Islet of Langerhans (tissue), 1 donor: Measurements from ENCODE around the gene IRF9.
"Not testable (repeated sequence)": the region's sequence is repeated elsewhere in the genome, so short reads cannot be mapped to it uniquely, and the experiment has no call there.

Experiments used
- FAIRE-seq: peaks from one replicate; lab custom pipeline; 2011; peaks lifted over from hg19 to GRCh38; lab: Jason Lieb, UNC

IRF9 gene

DNA sequence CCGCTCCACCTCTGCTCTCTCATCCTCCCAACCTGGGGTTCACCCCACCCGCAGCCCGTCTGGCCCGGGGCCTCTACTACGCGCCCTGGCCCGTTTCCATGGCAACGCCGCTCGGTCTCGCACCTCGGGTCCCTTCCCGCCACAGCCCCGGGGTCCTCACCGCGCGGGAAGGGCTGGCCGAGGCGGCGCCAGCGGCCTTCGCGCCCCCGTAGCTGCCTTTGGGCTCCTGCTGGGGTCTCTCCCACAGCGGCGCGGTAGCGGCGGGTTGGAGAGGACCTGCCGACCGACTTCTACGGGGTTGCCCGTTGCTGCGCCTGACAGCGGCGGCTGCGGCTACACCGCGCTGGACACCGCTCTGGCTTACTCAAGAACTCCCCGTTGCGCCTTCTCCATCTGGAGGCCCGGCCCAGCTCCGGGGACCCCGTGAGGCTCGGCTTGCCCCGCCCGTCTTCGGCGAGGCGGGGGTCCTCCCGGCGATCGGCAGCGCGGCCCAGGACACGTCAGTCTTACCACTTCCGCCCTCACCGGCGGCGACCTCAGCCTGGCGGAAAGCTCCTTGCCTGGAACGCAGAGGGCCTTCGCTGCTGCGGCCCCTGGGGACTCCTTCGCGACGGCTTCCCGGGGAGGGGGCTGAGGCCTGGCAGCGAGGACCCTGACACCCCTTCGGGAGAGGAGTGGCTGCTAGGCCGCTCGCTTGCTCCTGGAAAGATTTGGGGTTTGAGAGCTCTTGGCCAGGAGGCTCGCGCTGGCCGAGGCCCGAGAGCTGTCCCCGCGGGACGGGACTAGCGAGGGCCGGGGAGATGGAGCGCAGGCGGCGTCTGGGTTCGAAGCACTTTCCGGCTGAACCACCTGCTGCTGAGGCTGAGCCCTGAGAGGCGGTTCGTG is 34.4 kb downstream of the IRF9 start, which contains the start of gene TM9SF1:
Gene TM9SF1 (minus strand): TSS at position 256 of the 885 bp plus-strand sequence. CDS start 422 bp downstream, outside the sequence.
- no peak for FAIRE-seq

DNA sequence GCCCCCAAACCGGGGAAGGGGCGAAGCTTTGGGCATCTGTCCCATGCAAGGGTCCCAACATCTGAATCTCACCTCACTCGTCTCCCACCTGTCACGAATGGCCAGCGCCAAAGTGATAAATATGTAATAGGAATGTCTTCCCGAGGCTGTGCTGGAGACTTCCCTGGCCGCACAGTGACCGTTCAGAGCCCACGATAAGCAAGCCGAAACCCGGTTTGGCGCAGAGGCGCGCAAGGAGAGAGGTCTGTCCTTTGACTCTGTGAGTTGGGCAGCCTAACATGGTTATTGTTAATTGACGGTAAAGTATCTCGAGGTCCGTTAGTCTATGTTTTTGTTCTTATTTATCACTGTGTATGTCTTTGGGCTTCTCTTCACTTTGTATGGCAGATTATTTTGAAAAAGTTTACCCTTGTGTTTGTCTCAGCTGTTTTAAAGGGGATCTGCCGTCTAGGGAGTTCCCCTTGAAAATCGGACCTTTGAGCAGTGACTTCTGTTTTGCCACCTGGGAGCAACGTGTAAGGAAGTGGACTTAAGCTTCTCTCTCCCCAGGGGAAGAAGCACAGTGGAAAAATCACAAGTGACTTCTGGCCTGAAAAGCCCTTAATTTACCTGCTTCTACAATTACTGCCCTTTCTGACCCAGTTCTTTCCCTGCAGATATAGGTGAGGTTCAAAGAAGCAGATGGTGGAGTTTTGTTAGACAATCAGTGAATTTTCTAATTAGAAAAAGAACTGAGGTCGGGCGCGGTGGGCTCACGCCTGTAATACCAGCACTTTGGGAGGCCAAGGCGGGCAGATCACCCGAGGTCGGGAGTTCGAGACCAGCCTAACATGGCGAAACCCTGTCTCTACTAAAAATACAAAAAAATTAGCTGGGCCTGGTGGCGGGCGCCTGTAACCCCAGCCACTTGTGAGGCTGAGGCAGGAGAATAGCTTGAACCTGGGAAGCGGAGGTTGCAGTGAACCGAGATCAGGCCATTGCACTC is 35.3 kb downstream of the IRF9 start:
- FAIRE-seq = no peak

GRCh38 chr14:24197056-24197450 is 36.0 kb downstream of the IRF9 start:
- no peak for FAIRE-seq

- FAIRE-seq = no peak
Measured at GRCh38 chr14:24198814-24199524, 37.9 kb downstream of the IRF9 start.

DNA sequence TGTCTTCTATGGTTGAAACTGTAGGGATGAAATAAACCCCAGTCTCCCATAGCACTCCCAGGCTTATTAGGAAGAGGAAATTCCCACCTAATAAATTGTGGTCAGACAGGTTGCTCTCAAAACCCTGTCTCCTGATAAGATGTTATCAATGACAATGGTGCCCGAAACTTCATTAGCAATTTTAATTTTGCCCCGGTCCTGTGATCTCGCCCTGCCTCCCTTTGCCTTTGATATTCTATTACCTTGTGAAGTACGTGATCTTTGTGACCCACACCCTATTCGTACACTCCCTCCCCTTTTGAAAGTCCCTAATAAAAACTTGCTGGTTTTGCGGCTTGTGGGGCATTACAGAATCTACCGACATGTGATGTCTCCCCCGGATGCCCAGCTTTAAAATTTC is 41.5 kb downstream of the IRF9 start:
- FAIRE-seq = not testable (repeated sequence)

GRCh38 chr14:24203249-24203886 is 42.3 kb downstream of the IRF9 start:
- FAIRE-seq = not testable (repeated sequence)

- FAIRE-seq = no peak
Measured at GRCh38 chr14:24204163-24205146, 43.4 kb downstream of the IRF9 start.

- FAIRE-seq = no peak
Measured at GRCh38 chr14:24206260-24207103, 45.4 kb downstream of the IRF9 start.

DNA sequence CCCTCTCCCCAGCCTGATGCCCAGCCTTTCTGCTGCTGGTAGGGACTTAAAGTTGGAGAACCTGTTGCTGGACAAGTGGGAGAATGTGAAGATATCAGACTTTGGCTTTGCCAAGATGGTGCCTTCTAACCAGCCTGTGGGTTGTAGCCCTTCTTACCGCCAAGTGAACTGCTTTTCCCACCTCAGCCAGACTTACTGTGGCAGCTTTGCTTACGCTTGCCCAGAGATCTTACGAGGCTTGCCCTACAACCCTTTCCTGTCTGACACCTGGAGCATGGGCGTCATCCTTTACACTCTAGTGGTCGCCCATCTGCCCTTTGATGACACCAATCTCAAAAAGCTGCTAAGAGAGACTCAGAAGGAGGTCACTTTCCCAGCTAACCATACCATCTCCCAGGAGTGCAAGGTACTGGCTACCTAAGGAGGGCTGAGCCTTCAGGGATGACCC is 46.1 kb downstream of the IRF9 start:
- FAIRE-seq = no peak

DNA sequence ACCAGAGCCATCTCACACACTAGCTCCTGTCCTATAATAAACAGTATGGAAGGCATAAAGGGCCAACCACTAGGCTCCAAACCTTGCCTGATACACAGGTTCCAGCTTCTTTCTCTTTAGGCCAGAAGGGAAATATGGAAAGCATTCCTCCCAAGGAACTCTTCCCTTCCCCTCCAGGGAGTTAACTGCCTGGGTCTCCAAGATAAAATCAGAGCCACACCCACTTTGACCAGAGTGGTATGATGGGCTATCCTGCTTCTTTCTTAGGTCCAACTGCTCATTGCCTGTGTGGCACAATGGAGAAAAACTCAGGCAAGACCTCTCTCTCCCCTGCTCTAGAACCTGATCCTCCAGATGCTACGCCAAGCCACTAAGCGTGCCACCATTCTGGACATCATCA is 46.6 kb downstream of the IRF9 start:
- FAIRE-seq = no peak

GRCh38 chr14:24211311-24211710 is 50.2 kb downstream of the IRF9 start:
- FAIRE-seq = no peak

- peak; percentile 58 for FAIRE-seq
Measured at GRCh38 chr14:24212924-24213865, 52.1 kb downstream of the IRF9 start, which contains the start of gene CHMP4A. TSS of gene CHMP4A (minus strand) at chr14:24213488. CDS start at chr14:24213439, 49 bp downstream.

- FAIRE-seq = no peak
Measured at GRCh38 chr14:24213866-24214662, 53.0 kb downstream of the IRF9 start.

GRCh38 chr14:24215495-24216344 is 54.7 kb downstream of the IRF9 start, which contains the start of gene MDP1:
TSS of gene MDP1 (minus strand) at chr14:24216066. CDS start at chr14:24215955, 111 bp downstream.
- no peak for FAIRE-seq
